ENCODE data around the gene ERICH4. TPM values are rescaled to one million over a fixed set of nuclear protein-coding genes. Genes with fewer than 3 reads are reported as not detected.
A peak's percentile ranks its signal among the peaks of the same experiment; 100 is the strongest.

The ERICH4 gene
- not detected in 2 replicates for total RNA-seq (2021)
- Bru-seq, nascent RNA = percentile 22 among the genes with signal in this experiment
- BruChase-seq, experiment 1, labeled RNA remaining after a 2-hour chase = percentile 27 among the genes with signal in this experiment
- percentile 19 among the genes with signal in this experiment for BruChase-seq, experiment 2, labeled RNA remaining after a 6-hour chase
- long read RNA-seq = 0 reads

- H3K27ac ChIP-seq = no peak within 1 kb of the TSS
- H2AFZ ChIP-seq = no peak within 1 kb of the TSS
- no peaks in the 10 kb centered on the region for H4K20me1 ChIP-seq (ENCODE audit: insufficient read depth)
- no peak for DNase-seq
- no peak within 1 kb of the TSS for H3K4me3 ChIP-seq
- H3K79me2 ChIP-seq (ENCODE audit: low read depth) = peaks cover 6% of the 10 kb centered on the region; the same call in 1 of the 2 replicates
- no peaks in the 10 kb centered on the region for H3F3A ChIP-seq (ENCODE audit: insufficient read depth, low read depth)
- intact Hi-C loops (cut with micrococcal nuclease; ENCODE audit: unreplicated experiment) = no loop called here
- ChIA-PET CTCF (interaction anchor here (0.6 kb wide), 1 partner anchor 109 kb away, joined by 4 read pairs; no protein-coding TSS in a partner anchor), POLR2A (ENCODE audit: unreplicated experiment) (no interaction called here)
- no peak within 1 kb of the TSS for H3K4me2 ChIP-seq
- no peaks in the 10 kb centered on the region for H3K36me3 ChIP-seq (ENCODE audit: low read depth)
- TF ChIP-seq CTCF (conservative IDR thresholded peaks at IDR 0.05) (no peak), EZH2 (IDR thresholded peaks at IDR 0.05; ENCODE audit: low read depth) (no peak)
- peaks cover 34% of the 10 kb centered on the region; the same call in 1 of the 2 replicates for H3K27me3 ChIP-seq (ENCODE audit: insufficient read depth, low read depth)
- H3K9me3 ChIP-seq (ENCODE audit: insufficient read depth, low read depth) = no peaks in the 10 kb centered on the region; the same call in 1 of the 2 replicates
- no peaks in the 10 kb centered on the region for H3K9me2 ChIP-seq (ENCODE audit: insufficient read depth)
- peaks cover 7% of the 10 kb centered on the region; the same call in 1 of the 2 replicates for H3K4me1 ChIP-seq (replicated peaks; ENCODE audit: insufficient read depth)
- no TSS peak for BruUV-seq (replicated peaks)
These were observed at the start of gene ERICH4 for GRCh38 chr19:41442473-41443355. Gene ERICH4, plus strand, starts transcription at chr19:41443156. Its CDS starts 14 bp downstream, at chr19:41443170.

- Histone ChIP-seq H3K79me2 (ENCODE audit: low read depth) (peaks cover 42% of the 10 kb centered on the region), H2AFZ (no peak overlapping the region), H4K20me1 (ENCODE audit: insufficient read depth) (no peaks in the 10 kb centered on the region; the same call in none of the 2 replicates), H3F3A (ENCODE audit: insufficient read depth, low read depth) (no peaks in the 10 kb centered on the region; the same call in 1 of the 2 replicates), H3K4me2 (peak overlapping the region; percentile 82), H3K27ac (no peak overlapping the region), H3K9me2 (ENCODE audit: insufficient read depth) (no peaks in the 10 kb centered on the region), H3K9me3 (ENCODE audit: insufficient read depth, low read depth) (no peaks in the 10 kb centered on the region), H3K4me1 (replicated peaks; ENCODE audit: insufficient read depth) (peaks cover 19% of the 10 kb centered on the region), H3K27me3 (ENCODE audit: insufficient read depth, low read depth) (no peaks in the 10 kb centered on the region), H3K36me3 (ENCODE audit: low read depth) (0 out of 2 replicates have a peak, but pooled peaks cover 3% of the 10 kb centered on the region), H3K4me3 (peak overlapping the region; percentile 100; the same call in 1 of the 2 replicates)
- CTCF ChIA-PET = interaction anchor here (0.6 kb wide), 1 partner anchor 9 kb away, joined by 3 read pairs; no protein-coding TSS in a partner anchor
- POLR2A ChIA-PET (ENCODE audit: unreplicated experiment) = no interaction called here
- DNase-seq = no peak
- BruUV-seq (replicated peaks) = no TSS peak
- TF ChIP-seq EZH2 (IDR thresholded peaks at IDR 0.05; ENCODE audit: low read depth) = no peak
- no peak for TF ChIP-seq CTCF (conservative IDR thresholded peaks at IDR 0.05)
- intact Hi-C loops (cut with micrococcal nuclease; ENCODE audit: unreplicated experiment) = no loop called here
These were observed 47.6 kb upstream of the ERICH4 start for GRCh38 chr19:41395355-41395754.
